Epithelial cell of esophagus (primary cell): Measurements from ENCODE around the gene GYS2.
A peak's percentile ranks its signal among the peaks of the same experiment; 100 is the strongest.

Source experiments
- DNase-seq: peaks from one replicate; pipeline ENCODE4 v3.0.0; 2010; ENCODE audit warnings: low read depth
- H3K4me3 ChIP-seq: 2 replicates; pipeline ENCODE4 v1.5.1; 2011; ENCODE audit warnings: mild to moderate bottlenecking, low read length, control low read depth
- CTCF ChIP-seq: IDR thresholded peaks from 2 replicates; pipeline ENCODE4 v1.5.1; 2011; ENCODE audit warnings: low read depth, mild to moderate bottlenecking, low read length, control low read depth, inconsistent platforms; ENCODE audit not compliant: insufficient read depth; ENCODE audit errors: missing control alignments

Gene GYS2

GRCh38 chr12:21542403-21542802 is 62.2 kb downstream of the GYS2 start:
- no peak overlapping the region for H3K4me3 ChIP-seq
- no peak for TF ChIP-seq CTCF
- no peak for DNase-seq

GRCh38 chr12:21541773-21542172 is 62.9 kb downstream of the GYS2 start:
- no peak for DNase-seq
- no peak overlapping the region for H3K4me3 ChIP-seq
- no peak for TF ChIP-seq CTCF

GRCh38 chr12:21539797-21540196 is 64.8 kb downstream of the GYS2 start:
- H3K4me3 ChIP-seq: no peak overlapping the region
- peak; percentile 51 for DNase-seq
- no peak for TF ChIP-seq CTCF

- H3K4me3 ChIP-seq: no peak overlapping the region
- no peak for TF ChIP-seq CTCF
- peak; percentile 14 for DNase-seq
These were observed 66.5 kb downstream of the GYS2 start for GRCh38 chr12:21538061-21538653.

- no peak for TF ChIP-seq CTCF
- no peak for DNase-seq
- H3K4me3 ChIP-seq: no peak overlapping the region
These were observed 75.2 kb downstream of the GYS2 start for GRCh38 chr12:21529456-21529855.

- DNase-seq: no peak
- H3K4me3 ChIP-seq: no peak overlapping the region
- TF ChIP-seq CTCF: no peak
These were observed 75.7 kb downstream of the GYS2 start for GRCh38 chr12:21528953-21529352.

- H3K4me3 ChIP-seq: peak overlapping the region; percentile 63
- DNase-seq: peak; percentile 80
- TF ChIP-seq CTCF: no peak
These were observed 77.0 kb downstream of the GYS2 start for GRCh38 chr12:21527451-21528180.
